Activated T-helper 17 cell treated with anti-CD3 and anti-CD28 coated beads, Interleukin-2, amount 50 U/mL, for 72 hours (primary cell): ENCODE measurements around the gene ZG16B. TPM values are rescaled to one million over a fixed set of nuclear protein-coding genes. Genes with fewer than 3 reads are reported as not detected.
A peak's percentile ranks its signal among the peaks of the same experiment; 100 is the strongest.

Experiments
- ATAC-seq: fragments of 150-1000 bp; cut with Tn5 transposase; replicated peaks from 2 replicates; pipeline ENCODE4 v1.10.0; 2021; ENCODE audit warnings: mild to moderate bottlenecking, moderate library complexity
- H3K27ac Mint-ChIP-seq: one replicate; pipeline ENCODE4 v1.8.0; 2022; ENCODE audit warnings: mixed read lengths
- H3K27me3 Mint-ChIP-seq: one replicate; pipeline ENCODE4 v1.8.0; 2022; ENCODE audit warnings: mixed read lengths
- H3K36me3 Mint-ChIP-seq: one replicate; pipeline ENCODE4 v1.8.0; 2022; ENCODE audit warnings: low read depth, mild to moderate bottlenecking, mixed read lengths
- H3K4me1 Mint-ChIP-seq: one replicate; pipeline ENCODE4 v1.8.0; 2022; ENCODE audit warnings: mixed read lengths
- H3K4me3 Mint-ChIP-seq: one replicate; pipeline ENCODE4 v1.8.0; 2022; ENCODE audit warnings: mild to moderate bottlenecking, mixed read lengths
- H3K9me3 Mint-ChIP-seq: one replicate; pipeline ENCODE4 v1.8.0; 2022; ENCODE audit warnings: mixed read lengths
- total RNA-seq, 2 donors: library from RNA; stranded (reverse); gene quantifications; one replicate each; pipeline ENCODE4 v1.2.3, GENCODE V29; 2022

ZG16B gene
- total RNA-seq, 2 donors from 2014 or later = 4.0 to 5.7 TPM

DNA sequence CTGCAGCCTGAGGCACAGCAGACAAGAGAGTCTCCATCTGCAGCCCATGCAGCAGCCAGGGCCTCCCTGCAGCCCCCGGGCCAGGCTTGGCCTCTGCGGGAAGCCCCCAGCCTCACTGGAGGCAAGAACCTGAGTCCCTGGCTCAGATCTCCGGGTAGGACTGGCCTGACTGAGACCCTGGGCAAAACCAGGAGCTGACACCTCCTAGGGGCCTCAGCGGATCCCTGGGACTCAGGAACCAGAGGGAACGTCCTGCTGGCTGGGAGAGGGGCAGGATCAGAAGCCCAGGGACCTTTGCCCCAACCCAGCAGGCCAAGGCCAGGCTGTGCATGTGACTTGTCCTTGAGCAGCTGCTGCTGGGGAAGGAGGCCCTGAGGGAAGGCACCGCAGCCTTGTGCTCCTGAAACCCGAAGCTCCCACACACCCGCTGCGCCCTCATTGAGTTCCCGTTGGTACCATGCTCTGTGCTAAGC, 14.8 kb upstream of the ZG16B start:
- peaks cover 12% of the 10 kb centered on the region for H3K27me3 Mint-ChIP-seq

GRCh38 chr16:2816751-2817339, 13.3 kb upstream of the ZG16B start, which contains the start of gene PRSS21:
Gene PRSS21 (plus strand): TSS chr16:2817237. CDS start chr16:2817269, 32 bp downstream.
- H3K27ac Mint-ChIP-seq = no peak within 1 kb of the TSS
- H3K4me3 Mint-ChIP-seq = no peak within 1 kb of the TSS
- no peaks in the 10 kb centered on the region for H3K9me3 Mint-ChIP-seq
- peak; percentile 49 for ATAC-seq
- H3K27me3 Mint-ChIP-seq = peaks cover 7% of the 10 kb centered on the region
- no peaks in the 10 kb centered on the region for H3K36me3 Mint-ChIP-seq
- no peaks in the 10 kb centered on the region for H3K4me1 Mint-ChIP-seq

More for the DNA sequence above, 14.8 kb upstream of the ZG16B start:
- ATAC-seq = no peak
- Mint-ChIP-seq H3K9me3 (no peaks in the 10 kb centered on the region), H3K27ac (no peak overlapping the region), H3K4me1 (no peaks in the 10 kb centered on the region), H3K36me3 (no peaks in the 10 kb centered on the region), H3K4me3 (no peak overlapping the region)

GRCh38 chr16:2817340-2818271, 12.5 kb upstream of the ZG16B start:
- H3K4me3 Mint-ChIP-seq = no peak overlapping the region

GRCh38 chr16:2818272-2818876, 11.7 kb upstream of the ZG16B start:
- Mint-ChIP-seq H3K4me3 (no peak overlapping the region), H3K27ac (no peak overlapping the region), H3K36me3 (no peaks in the 10 kb centered on the region), H3K9me3 (no peaks in the 10 kb centered on the region), H3K27me3 (peaks cover 8% of the 10 kb centered on the region), H3K4me1 (no peaks in the 10 kb centered on the region)
- ATAC-seq = no peak

More at GRCh38 chr16:2817340-2818271, 12.5 kb upstream of the ZG16B start:
- ATAC-seq = no peak
- H3K4me1 Mint-ChIP-seq = no peaks in the 10 kb centered on the region
- H3K27me3 Mint-ChIP-seq = peaks cover 8% of the 10 kb centered on the region
- H3K27ac Mint-ChIP-seq = no peak overlapping the region
- H3K36me3 Mint-ChIP-seq = no peaks in the 10 kb centered on the region
- H3K9me3 Mint-ChIP-seq = no peaks in the 10 kb centered on the region

DNA sequence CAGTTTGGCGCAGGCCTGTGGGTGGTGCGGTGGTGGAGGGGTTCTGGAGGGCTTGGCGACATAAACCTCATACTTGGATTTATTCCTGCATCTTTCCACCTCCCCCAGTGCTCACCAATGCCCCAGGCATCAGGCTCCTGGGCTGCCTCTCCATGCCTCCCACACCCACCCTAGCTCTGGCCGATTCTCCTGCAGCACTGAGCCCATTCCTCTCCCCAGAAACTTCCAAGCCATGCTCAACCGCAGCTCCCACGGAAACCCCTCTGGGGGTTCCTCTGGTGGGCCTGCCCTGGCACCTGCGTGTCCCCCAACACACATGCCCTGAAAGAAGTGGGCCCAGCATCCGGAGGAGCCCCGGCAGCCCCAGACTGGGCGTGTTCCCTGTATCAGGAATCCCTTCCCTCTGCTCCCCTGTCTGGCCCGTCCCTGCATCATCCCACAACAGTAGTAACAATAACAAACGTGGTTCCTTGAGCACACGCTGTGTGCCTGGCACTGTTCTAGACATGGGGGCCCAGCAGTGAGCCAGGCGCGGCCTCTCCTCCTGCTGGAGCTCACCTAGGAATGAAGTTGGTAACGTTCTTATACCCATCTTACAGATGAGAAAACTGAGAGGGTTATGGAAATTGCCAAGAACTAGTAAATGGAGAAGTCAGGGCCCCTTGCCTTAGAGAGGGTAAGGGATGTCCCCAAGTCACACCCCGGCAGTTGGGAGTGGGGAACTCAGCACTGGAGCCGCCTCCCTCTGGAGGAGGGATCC, 10.7 kb upstream of the ZG16B start:
- Mint-ChIP-seq H3K27ac (no peak overlapping the region), H3K27me3 (peaks cover 5% of the 10 kb centered on the region), H3K4me1 (no peaks in the 10 kb centered on the region), H3K9me3 (no peaks in the 10 kb centered on the region), H3K36me3 (no peaks in the 10 kb centered on the region), H3K4me3 (no peak overlapping the region)
- no peak for ATAC-seq

DNA sequence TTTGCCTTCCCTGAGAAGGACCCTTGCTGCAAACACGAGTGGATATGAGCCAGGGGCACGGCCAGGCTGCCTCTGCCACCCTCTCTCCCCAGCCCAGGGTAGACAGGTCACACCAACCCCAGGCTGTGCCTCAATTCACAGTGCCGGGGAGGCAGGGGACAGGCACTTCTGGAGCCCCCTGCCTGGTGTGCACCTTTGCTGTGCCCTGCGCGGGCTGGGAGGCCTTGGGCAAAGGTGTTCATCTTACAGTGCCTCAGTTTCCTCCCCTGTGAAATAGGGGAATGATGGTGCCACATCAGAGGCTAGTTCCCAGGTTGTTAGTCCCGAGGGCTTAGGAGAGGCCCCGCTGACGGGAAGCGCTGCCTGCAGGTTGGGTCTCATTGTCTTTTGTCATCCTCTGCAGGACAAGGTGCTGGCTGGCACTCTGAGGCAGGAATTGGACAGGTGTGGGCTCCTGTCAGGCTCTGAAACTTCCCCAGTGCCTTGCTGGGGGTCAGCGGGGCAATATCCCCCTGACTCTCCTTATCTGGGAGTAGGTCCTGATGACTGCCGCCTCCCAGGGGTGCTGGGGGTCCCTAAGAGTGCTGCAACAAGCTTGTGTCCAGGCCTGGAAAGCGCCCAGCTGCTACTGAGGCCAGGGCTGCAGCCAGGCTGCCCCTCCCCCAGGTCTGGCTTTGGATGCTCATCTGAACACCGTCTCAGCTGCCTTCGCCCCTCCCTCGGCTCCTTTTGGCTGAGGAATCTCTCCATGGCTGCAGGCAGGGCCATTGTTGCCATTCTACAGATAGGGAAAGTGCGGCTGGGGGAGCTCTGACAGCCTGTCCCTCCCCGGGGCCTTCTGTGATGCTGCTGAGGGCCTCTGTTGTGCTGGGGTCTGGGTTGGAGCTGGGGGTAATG, 9.9 kb upstream of the ZG16B start:
- no peaks in the 10 kb centered on the region for H3K9me3 Mint-ChIP-seq
- H3K4me1 Mint-ChIP-seq = no peaks in the 10 kb centered on the region
- H3K27me3 Mint-ChIP-seq = peaks cover 5% of the 10 kb centered on the region
- no peak overlapping the region for H3K4me3 Mint-ChIP-seq
- H3K27ac Mint-ChIP-seq = no peak overlapping the region
- no peak for ATAC-seq
- H3K36me3 Mint-ChIP-seq = no peaks in the 10 kb centered on the region

GRCh38 chr16:2820836-2821486, 9.1 kb upstream of the ZG16B start:
- Mint-ChIP-seq H3K9me3 (no peaks in the 10 kb centered on the region), H3K4me1 (no peaks in the 10 kb centered on the region), H3K4me3 (no peak overlapping the region), H3K27ac (no peak overlapping the region), H3K36me3 (no peaks in the 10 kb centered on the region), H3K27me3 (peaks cover 5% of the 10 kb centered on the region)
- no peak for ATAC-seq

- no peaks in the 10 kb centered on the region for H3K9me3 Mint-ChIP-seq
- ATAC-seq = no peak
- no peaks in the 10 kb centered on the region for H3K36me3 Mint-ChIP-seq
- H3K4me1 Mint-ChIP-seq = no peaks in the 10 kb centered on the region
- H3K4me3 Mint-ChIP-seq = no peak overlapping the region
- no peak overlapping the region for H3K27ac Mint-ChIP-seq
- peaks cover 5% of the 10 kb centered on the region for H3K27me3 Mint-ChIP-seq
Observed at GRCh38 chr16:2821487-2822157, 8.5 kb upstream of the ZG16B start.

DNA sequence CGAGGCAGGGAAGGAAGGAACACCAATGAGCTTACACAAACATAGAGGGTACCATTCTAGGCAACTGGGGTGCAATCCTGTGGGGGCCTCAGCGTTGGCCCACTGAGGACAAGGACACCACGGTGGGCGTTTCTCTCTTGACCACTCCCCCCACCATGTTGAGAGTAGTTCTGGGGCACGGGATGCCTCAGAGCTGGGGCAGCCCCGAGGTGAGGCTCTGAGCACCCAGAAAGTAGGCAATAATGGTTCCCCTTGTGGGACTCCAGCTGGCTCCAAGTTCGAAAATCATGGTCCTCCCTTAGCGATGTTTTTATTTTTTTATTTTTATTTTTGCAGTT, 8.0 kb upstream of the ZG16B start:
- H3K36me3 Mint-ChIP-seq = no peaks in the 10 kb centered on the region
- no peak for ATAC-seq
- no peaks in the 10 kb centered on the region for H3K4me1 Mint-ChIP-seq
- H3K9me3 Mint-ChIP-seq = no peaks in the 10 kb centered on the region
- peaks cover 5% of the 10 kb centered on the region for H3K27me3 Mint-ChIP-seq
- H3K4me3 Mint-ChIP-seq = no peak overlapping the region
- no peak overlapping the region for H3K27ac Mint-ChIP-seq

DNA sequence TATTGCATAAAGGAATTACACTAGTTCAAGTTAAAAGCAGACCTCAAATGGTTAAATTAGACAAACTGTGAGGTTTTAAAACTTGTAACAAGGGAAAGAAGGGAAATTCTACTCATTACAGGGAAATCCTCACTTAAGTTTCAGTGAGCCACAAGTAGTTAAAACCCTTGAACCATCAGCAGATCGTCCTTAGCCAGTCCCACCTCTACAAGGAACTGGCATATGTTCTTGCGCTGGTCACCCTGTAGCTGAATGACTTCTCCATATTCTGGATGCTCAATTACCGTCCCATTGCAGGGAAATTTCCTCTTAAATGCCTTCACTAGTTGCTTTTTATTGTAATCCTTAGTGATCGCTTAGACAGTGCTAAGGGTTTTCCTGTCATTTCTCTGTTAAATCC, 7.6 kb upstream of the ZG16B start:
- Mint-ChIP-seq H3K27ac (no peak overlapping the region), H3K4me3 (no peak overlapping the region), H3K4me1 (no peaks in the 10 kb centered on the region), H3K27me3 (peaks cover 5% of the 10 kb centered on the region), H3K9me3 (no peaks in the 10 kb centered on the region), H3K36me3 (no peaks in the 10 kb centered on the region)
- no peak for ATAC-seq

GRCh38 chr16:2824626-2825025, 5.5 kb upstream of the ZG16B start:
- Mint-ChIP-seq H3K4me1 (no peaks in the 10 kb centered on the region), H3K4me3 (no peak overlapping the region), H3K9me3 (no peaks in the 10 kb centered on the region), H3K27me3 (peaks cover 5% of the 10 kb centered on the region), H3K36me3 (no peaks in the 10 kb centered on the region), H3K27ac (peak overlapping the region; percentile 54)
- ATAC-seq = no peak

GRCh38 chr16:2825049-2825742, 4.9 kb upstream of the ZG16B start:
- peaks cover 5% of the 10 kb centered on the region for H3K27me3 Mint-ChIP-seq
- H3K9me3 Mint-ChIP-seq = no peaks in the 10 kb centered on the region
- H3K27ac Mint-ChIP-seq = peak overlapping the region; percentile 54
- H3K4me3 Mint-ChIP-seq = no peak overlapping the region
- no peaks in the 10 kb centered on the region for H3K36me3 Mint-ChIP-seq
- no peak for ATAC-seq
- no peaks in the 10 kb centered on the region for H3K4me1 Mint-ChIP-seq
